ENCODE results near the gene SMR3A. TPM values are rescaled to one million over a fixed set of nuclear protein-coding genes. Genes with fewer than 3 reads are reported as not detected.
A peak's percentile ranks its signal among the peaks of the same experiment; 100 is the strongest.

Gene SMR3A
- total RNA-seq (2014; rRNA removed; shearing (Covaris generic)): not detected in 2 replicates
- total RNA-seq (2022): not detected in 2 replicates
- not detected for Bru-seq, nascent RNA
- not detected for BruChase-seq, experiment 1, labeled RNA remaining after a 6-hour chase
- not detected for BruChase-seq, experiment 2, labeled RNA remaining after a 2-hour chase
- long read RNA-seq: 0 reads

DNA sequence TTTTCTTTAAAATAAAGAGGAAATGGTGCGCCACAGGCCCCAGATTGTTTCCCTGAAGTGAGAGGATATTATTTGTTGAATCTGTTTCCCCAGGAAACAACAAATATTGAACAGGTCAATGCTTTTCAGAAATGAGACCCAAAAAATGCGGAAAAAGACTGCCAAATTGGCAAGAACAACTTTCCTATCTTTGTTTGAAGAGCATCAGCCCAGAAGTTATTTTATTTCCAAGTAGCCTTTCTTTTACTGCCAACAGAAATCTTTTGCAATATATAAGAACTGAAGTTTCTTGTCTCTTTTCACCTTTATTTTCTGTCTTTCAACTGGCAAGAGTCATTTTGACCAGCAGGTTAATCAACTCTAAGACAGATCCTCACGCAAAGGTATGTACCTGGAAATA, at the start of gene SMR3A:
SMR3A (plus strand) TSS at position 301 of the 400 bp plus-strand sequence. CDS start 1,356 bp downstream, outside the sequence.
- ChIA-PET POLR2A (no interaction called here), CTCF (ENCODE audit: unreplicated experiment) (no interaction called here)
- Histone ChIP-seq H3K9me2 (ENCODE audit: insufficient read depth, low read length) (no peaks in the 10 kb centered on the region), H3K4me1 (ENCODE audit: insufficient read depth, low read length, poor library complexity, severe bottlenecking) (no peaks in the 10 kb centered on the region), H3K36me3 (ENCODE audit: insufficient read depth, low read length) (no peaks in the 10 kb centered on the region), H4K20me1 (ENCODE audit: insufficient read depth, low read length) (no peaks in the 10 kb centered on the region), H3K79me2 (ENCODE audit: insufficient read depth, low read depth, low read length) (no peaks in the 10 kb centered on the region), H3K27ac (ENCODE audit: low read depth, low read length, poor library complexity, severe bottlenecking) (no peak within 1 kb of the TSS), H2AFZ (ENCODE audit: low read length) (no peak within 1 kb of the TSS), H3K4me3 (ENCODE audit: low read depth, low read length, poor library complexity, severe bottlenecking) (no peak within 1 kb of the TSS), H3K4me2 (ENCODE audit: low read length) (no peak within 1 kb of the TSS), H3K9me3 (ENCODE audit: low read length) (no peaks in the 10 kb centered on the region)
- no peak for DNase-seq (ENCODE audit: low spot score)
- TF ChIP-seq, protein P1, sequence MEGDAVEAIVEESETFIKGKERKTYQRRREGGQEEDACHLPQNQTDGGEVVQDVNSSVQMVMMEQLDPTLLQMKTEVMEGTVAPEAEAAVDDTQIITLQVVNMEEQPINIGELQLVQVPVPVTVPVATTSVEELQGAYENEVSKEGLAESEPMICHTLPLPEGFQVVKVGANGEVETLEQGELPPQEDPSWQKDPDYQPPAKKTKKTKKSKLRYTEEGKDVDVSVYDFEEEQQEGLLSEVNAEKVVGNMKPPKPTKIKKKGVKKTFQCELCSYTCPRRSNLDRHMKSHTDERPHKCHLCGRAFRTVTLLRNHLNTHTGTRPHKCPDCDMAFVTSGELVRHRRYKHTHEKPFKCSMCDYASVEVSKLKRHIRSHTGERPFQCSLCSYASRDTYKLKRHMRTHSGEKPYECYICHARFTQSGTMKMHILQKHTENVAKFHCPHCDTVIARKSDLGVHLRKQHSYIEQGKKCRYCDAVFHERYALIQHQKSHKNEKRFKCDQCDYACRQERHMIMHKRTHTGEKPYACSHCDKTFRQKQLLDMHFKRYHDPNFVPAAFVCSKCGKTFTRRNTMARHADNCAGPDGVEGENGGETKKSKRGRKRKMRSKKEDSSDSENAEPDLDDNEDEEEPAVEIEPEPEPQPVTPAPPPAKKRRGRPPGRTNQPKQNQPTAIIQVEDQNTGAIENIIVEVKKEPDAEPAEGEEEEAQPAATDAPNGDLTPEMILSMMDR (conservative IDR thresholded peaks at IDR 0.05; ENCODE audit: low read length): no peak
- TF ChIP-seq EZH2phosphoT487 (IDR thresholded peaks at IDR 0.05; ENCODE audit: borderline replicate concordance, low read depth, low read length): no peak
- intact Hi-C loops (cut with micrococcal nuclease; ENCODE audit: unreplicated experiment): no loop called here
- BruUV-seq (replicated peaks): no TSS peak

DNA sequence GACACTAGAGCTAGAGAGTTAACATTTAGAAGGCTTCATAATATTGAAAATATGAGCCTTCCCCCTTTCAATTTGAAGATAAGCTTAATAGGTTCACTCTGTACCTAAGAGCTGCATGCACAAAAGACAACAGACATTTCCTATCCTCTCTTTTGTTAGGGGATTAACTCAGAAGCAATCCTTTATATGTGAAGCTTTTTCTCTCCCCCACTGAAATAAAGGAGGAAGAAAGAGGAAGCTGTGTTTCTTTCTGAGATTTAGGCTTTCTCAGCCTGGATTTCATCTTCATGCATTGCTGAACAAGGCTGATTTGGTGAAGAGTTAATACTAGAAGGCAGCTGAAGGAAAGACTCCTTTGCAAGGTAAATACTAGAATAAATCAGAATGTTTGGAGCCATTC, 46.8 kb upstream of the SMR3A start:
- Histone ChIP-seq H3K9me3 (ENCODE audit: low read length) (no peaks in the 10 kb centered on the region), H2AFZ (ENCODE audit: low read length) (no peak overlapping the region), H4K20me1 (ENCODE audit: insufficient read depth, low read length) (no peaks in the 10 kb centered on the region), H3K36me3 (ENCODE audit: insufficient read depth, low read length) (no peaks in the 10 kb centered on the region), H3K4me1 (ENCODE audit: insufficient read depth, low read length, poor library complexity, severe bottlenecking) (no peaks in the 10 kb centered on the region), H3K9me2 (ENCODE audit: insufficient read depth, low read length) (no peaks in the 10 kb centered on the region), H3K4me2 (ENCODE audit: low read length) (no peak overlapping the region), H3K79me2 (ENCODE audit: insufficient read depth, low read depth, low read length) (no peaks in the 10 kb centered on the region), H3K4me3 (ENCODE audit: low read depth, low read length, poor library complexity, severe bottlenecking) (no peak overlapping the region), H3K27ac (ENCODE audit: low read depth, low read length, poor library complexity, severe bottlenecking) (no peak overlapping the region)
- TF ChIP-seq EZH2phosphoT487 (IDR thresholded peaks at IDR 0.05; ENCODE audit: borderline replicate concordance, low read depth, low read length): no peak
- TF ChIP-seq, protein P1 (conservative IDR thresholded peaks at IDR 0.05; ENCODE audit: low read length): no peak
- intact Hi-C loops (cut with micrococcal nuclease; ENCODE audit: unreplicated experiment): loop anchor here (10.0 kb wide), 1 partner anchor 191 kb away; no protein-coding TSS in a partner anchor
- POLR2A ChIA-PET: interaction anchor here (1.1 to 1.3 kb wide), 3 partner anchors 9 to 192 kb away, joined by 3 to 4 read pairs (median 3); no protein-coding TSS in a partner anchor
- no TSS peak for BruUV-seq (replicated peaks)
- CTCF ChIA-PET (ENCODE audit: unreplicated experiment): no interaction called here
- DNase-seq (ENCODE audit: low spot score): no peak

DNA sequence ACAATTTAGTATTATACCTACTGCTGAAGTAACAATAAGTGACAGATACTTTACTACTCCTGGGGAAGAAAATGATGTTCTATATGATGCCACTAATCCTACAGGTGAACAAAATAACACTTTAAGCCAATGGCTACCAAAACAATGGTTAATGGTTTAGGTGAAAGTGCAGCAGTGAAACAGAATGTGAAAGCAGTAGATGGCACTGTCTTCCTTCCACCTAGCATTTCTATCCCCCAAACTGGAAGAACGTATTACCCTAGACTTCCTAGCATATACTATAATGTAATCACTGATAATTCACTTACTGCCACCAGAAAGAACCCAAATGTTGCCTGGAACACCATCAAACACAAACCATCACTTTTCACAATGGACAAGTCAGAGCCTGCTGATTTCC, 44.6 kb upstream of the SMR3A start:
- DNase-seq (ENCODE audit: low spot score): no peak
- Histone ChIP-seq H2AFZ (ENCODE audit: low read length) (no peak overlapping the region), H3K4me2 (ENCODE audit: low read length) (no peak overlapping the region), H3K9me2 (ENCODE audit: insufficient read depth, low read length) (no peaks in the 10 kb centered on the region), H3K27ac (ENCODE audit: low read depth, low read length, poor library complexity, severe bottlenecking) (no peak overlapping the region), H3K4me1 (ENCODE audit: insufficient read depth, low read length, poor library complexity, severe bottlenecking) (no peaks in the 10 kb centered on the region), H3K9me3 (ENCODE audit: low read length) (no peaks in the 10 kb centered on the region), H3K36me3 (ENCODE audit: insufficient read depth, low read length) (no peaks in the 10 kb centered on the region), H4K20me1 (ENCODE audit: insufficient read depth, low read length) (no peaks in the 10 kb centered on the region), H3K79me2 (ENCODE audit: insufficient read depth, low read depth, low read length) (no peaks in the 10 kb centered on the region), H3K4me3 (ENCODE audit: low read depth, low read length, poor library complexity, severe bottlenecking) (no peak overlapping the region)
- intact Hi-C loops (cut with micrococcal nuclease; ENCODE audit: unreplicated experiment): loop anchor here (10.0 kb wide), 1 partner anchor 189 kb away; no protein-coding TSS in a partner anchor
- TF ChIP-seq, protein P1 (conservative IDR thresholded peaks at IDR 0.05; ENCODE audit: low read length): 0 out of 2 replicates have a peak, but pooled peaks have one; percentile 24
- TF ChIP-seq EZH2phosphoT487 (IDR thresholded peaks at IDR 0.05; ENCODE audit: borderline replicate concordance, low read depth, low read length): no peak
- CTCF ChIA-PET (ENCODE audit: unreplicated experiment): no interaction called here
- no TSS peak for BruUV-seq (replicated peaks)
- POLR2A ChIA-PET: no interaction called here

Measured in OCI-LY7 (cell line).